CD8-positive, alpha-beta memory T cell (primary cell): Measurements from ENCODE around the gene TENT5D. TPM values are rescaled to one million over a fixed set of nuclear protein-coding genes. Genes with fewer than 3 reads are reported as not detected.
"Not testable (repeated sequence)": the region's sequence is repeated elsewhere in the genome, so short reads cannot be mapped to it uniquely, and the experiment has no call there.

Source experiments
- CTCF ChIA-PET: fragments of 350-600 bp; sonication (Branson Sonifier 250); formaldehyde crosslinking; loops from one replicate; lab custom pipeline; 2021; ENCODE audit warnings: antibody characterized with exemption; lab: Charles Lee
- POLR2A ChIA-PET: fragments of 350-600 bp; sonication (Branson Sonifier 250); formaldehyde crosslinking; loops from one replicate; lab custom pipeline; 2021; ENCODE audit warnings: antibody characterized with exemption; lab: Charles Lee
- DNase-seq, 5 donors: peaks; one replicate each; pipeline versions ENCODE4 v3.0.0 to v3.0.0-alpha.2; 2020 to 2022; ENCODE audit warnings: mixed read lengths in 1 of 5
- H3K27ac ChIP-seq: one replicate; pipeline ENCODE4 v1.7.0; 2013; ENCODE audit warnings: low read depth, mild to moderate bottlenecking, low read length, moderate library complexity
- H3K27me3 ChIP-seq: 2 replicates; pipeline ENCODE4 v1.7.0; 2013; ENCODE audit warnings: low read length, mild to moderate bottlenecking; ENCODE audit not compliant: insufficient read depth, poor library complexity, severe bottlenecking
- H3K36me3 ChIP-seq: 2 replicates; pipeline ENCODE4 v1.7.0; 2013; ENCODE audit warnings: mild to moderate bottlenecking, low read length, moderate library complexity; ENCODE audit not compliant: insufficient read depth
- H3K4me1 ChIP-seq: 2 replicates; pipeline ENCODE4 v1.7.0; 2013; ENCODE audit warnings: mild to moderate bottlenecking, low read length, moderate library complexity; ENCODE audit not compliant: insufficient read depth
- H3K4me3 ChIP-seq: 2 replicates; pipeline ENCODE4 v1.7.0; 2013; ENCODE audit warnings: mild to moderate bottlenecking, low read length
- H3K9me3 ChIP-seq: 2 replicates; pipeline ENCODE4 v1.7.0; 2013; ENCODE audit warnings: mild to moderate bottlenecking, low read length
- H3K27ac Mint-ChIP-seq, 8 donors: one replicate each; pipeline ENCODE4 v1.8.0; 2020 to 2021; ENCODE audit warnings: mixed read lengths in 8 of 8, mild to moderate bottlenecking in 6 of 8, inconsistent platforms in 3 of 8, moderate library complexity in 3 of 8
- H3K27me3 Mint-ChIP-seq, 2 donors: one replicate each; pipeline ENCODE4 v1.8.0; 2020 to 2021; ENCODE audit warnings: mixed read lengths in 2 of 2, mild to moderate bottlenecking in 1 of 2, moderate library complexity in 1 of 2
- H3K36me3 Mint-ChIP-seq, 3 donors: one replicate each; pipeline ENCODE4 v1.8.0; 2020 to 2021; ENCODE audit warnings: mixed read lengths in 3 of 3, inconsistent platforms in 1 of 3, mild to moderate bottlenecking in 1 of 3
- H3K4me1 Mint-ChIP-seq, 3 donors: one replicate each; pipeline ENCODE4 v1.8.0; 2020 to 2021; ENCODE audit warnings: mixed read lengths in 3 of 3, inconsistent platforms in 1 of 3, mild to moderate bottlenecking in 1 of 3
- H3K4me3 Mint-ChIP-seq, 7 donors: one replicate each; pipeline ENCODE4 v1.8.0; 2020 to 2021; ENCODE audit warnings: mixed read lengths in 7 of 7, mild to moderate bottlenecking in 6 of 7, moderate library complexity in 4 of 7, inconsistent platforms in 2 of 7
- H3K9me3 Mint-ChIP-seq, 5 donors: one replicate each; pipeline ENCODE4 v1.8.0; 2020 to 2022; ENCODE audit warnings: mixed read lengths in 5 of 5, mild to moderate bottlenecking in 3 of 5, moderate library complexity in 2 of 5, inconsistent platforms in 1 of 5
- polyA plus RNA-seq: library from polyadenylated mRNA; unstranded; fragments of 300-500 nt; fragmentation: Illumina TruSeq; gene quantifications from one replicate; pipeline ENCODE4 v1.2.3, GENCODE V29; 2021
- total RNA-seq, 2 experiments: library from RNA; stranded (reverse); gene quantifications; one replicate each; pipeline ENCODE4 v1.2.3, GENCODE V29; 2021

The TENT5D gene
- total RNA-seq (not detected), polyA plus RNA-seq (not detected)

- H3K27ac Mint-ChIP-seq: no peak within 1 kb of the TSS
- no peak within 1 kb of the TSS for H3K4me3 Mint-ChIP-seq
- H3K36me3 Mint-ChIP-seq: no peaks in the 10 kb centered on the region
- no peak within 1 kb of the TSS for H3K4me3 ChIP-seq
- no peaks in the 10 kb centered on the region for H3K36me3 ChIP-seq
- H3K27me3 Mint-ChIP-seq: peaks cover 0 to 6% of the 10 kb centered on the region in 2 donors
- H3K4me1 ChIP-seq: no peaks in the 10 kb centered on the region
- CTCF ChIA-PET: no interaction called here
- H3K27me3 ChIP-seq: no peaks in the 10 kb centered on the region
- H3K4me1 Mint-ChIP-seq: no peaks in the 10 kb centered on the region
- DNase-seq: no peak
- POLR2A ChIA-PET: no interaction called here
- H3K9me3 ChIP-seq: no peaks in the 10 kb centered on the region
- no peak within 1 kb of the TSS for H3K27ac ChIP-seq
- H3K9me3 Mint-ChIP-seq: peaks cover 0 to 4% (median 0%) of the 10 kb centered on the region in 5 donors
Observed at GRCh38 chrX:80420147-80420546, at the start of gene TENT5D. Gene TENT5D (plus strand): TSS chrX:80420447. CDS start chrX:80442540, 22,093 bp downstream.

GRCh38 chrX:80385651-80386050 is 34.6 kb upstream of the TENT5D start:
- H3K9me3 ChIP-seq, H3K9me3 Mint-ChIP-seq, H3K27me3 Mint-ChIP-seq, DNase-seq, H3K4me3 Mint-ChIP-seq, H3K27me3 ChIP-seq, H3K4me1 Mint-ChIP-seq, H3K36me3 Mint-ChIP-seq, H3K36me3 ChIP-seq, CTCF ChIA-PET, H3K27ac Mint-ChIP-seq, POLR2A ChIA-PET, H3K27ac ChIP-seq, H3K4me1 ChIP-seq, H3K4me3 ChIP-seq: not testable (repeated sequence)

GRCh38 chrX:80388206-80388605 is 32.0 kb upstream of the TENT5D start:
- Mint-ChIP-seq H3K36me3 (no peaks in the 10 kb centered on the region), H3K27ac (no peak overlapping the region), H3K4me3 (no peak overlapping the region), H3K4me1 (no peaks in the 10 kb centered on the region), H3K27me3 (no peaks in the 10 kb centered on the region), H3K9me3 (peaks cover 0 to 10% (median 0%) of the 10 kb centered on the region in 5 donors)
- no peaks in the 10 kb centered on the region for H3K4me1 ChIP-seq
- POLR2A ChIA-PET: no interaction called here
- CTCF ChIA-PET: no interaction called here
- no peak overlapping the region for H3K4me3 ChIP-seq
- H3K36me3 ChIP-seq: no peaks in the 10 kb centered on the region
- H3K27me3 ChIP-seq: no peaks in the 10 kb centered on the region
- no peaks in the 10 kb centered on the region for H3K9me3 ChIP-seq
- no peak for DNase-seq
- H3K27ac ChIP-seq: no peak overlapping the region

GRCh38 chrX:80412042-80412441 is 8.2 kb upstream of the TENT5D start:
- no peak for DNase-seq
- Mint-ChIP-seq H3K36me3 (no peaks in the 10 kb centered on the region), H3K27me3 (peaks cover 0 to under 1% of the 10 kb centered on the region in 2 donors), H3K4me1 (no peaks in the 10 kb centered on the region), H3K4me3 (no peak overlapping the region), H3K27ac (no peak overlapping the region), H3K9me3 (peaks cover 0 to 4% (median 0%) of the 10 kb centered on the region in 5 donors)
- Histone ChIP-seq H3K4me1 (no peaks in the 10 kb centered on the region), H3K27me3 (no peaks in the 10 kb centered on the region), H3K27ac (no peak overlapping the region), H3K36me3 (no peaks in the 10 kb centered on the region), H3K4me3 (no peak overlapping the region), H3K9me3 (no peaks in the 10 kb centered on the region)
- ChIA-PET CTCF (no interaction called here), POLR2A (no interaction called here)

- CTCF ChIA-PET: no interaction called here
- Histone ChIP-seq H3K4me3 (no peak overlapping the region), H3K27me3 (no peaks in the 10 kb centered on the region), H3K27ac (peak overlapping the region; percentile 16), H3K4me1 (no peaks in the 10 kb centered on the region), H3K36me3 (no peaks in the 10 kb centered on the region), H3K9me3 (no peaks in the 10 kb centered on the region)
- Mint-ChIP-seq H3K4me3 (no peak overlapping the region), H3K9me3 (peaks cover 0 to 2% (median 0%) of the 10 kb centered on the region in 5 donors), H3K27me3 (peaks cover 0 to 8% of the 10 kb centered on the region in 2 donors), H3K4me1 (no peaks in the 10 kb centered on the region), H3K36me3 (no peaks in the 10 kb centered on the region), H3K27ac (no peak overlapping the region)
- POLR2A ChIA-PET: no interaction called here
- DNase-seq: no peak
Observed at GRCh38 chrX:80423000-80423399, 2.8 kb downstream of the TENT5D start.

- Mint-ChIP-seq H3K36me3 (no peaks in the 10 kb centered on the region), H3K27ac (no peak overlapping the region), H3K4me1 (no peaks in the 10 kb centered on the region), H3K27me3 (peaks cover 0 to 10% of the 10 kb centered on the region in 2 donors), H3K4me3 (no peak overlapping the region), H3K9me3 (peaks cover 0 to 2% (median 0%) of the 10 kb centered on the region in 5 donors)
- Histone ChIP-seq H3K9me3 (no peaks in the 10 kb centered on the region), H3K27me3 (no peaks in the 10 kb centered on the region), H3K36me3 (no peaks in the 10 kb centered on the region), H3K4me1 (no peaks in the 10 kb centered on the region), H3K4me3 (no peak overlapping the region), H3K27ac (peak overlapping the region; percentile 43)
- no peak for DNase-seq
- CTCF ChIA-PET: no interaction called here
- POLR2A ChIA-PET: no interaction called here
Observed at GRCh38 chrX:80423744-80424143, 3.5 kb downstream of the TENT5D start.

- Histone ChIP-seq H3K4me1 (no peaks in the 10 kb centered on the region), H3K27ac (no peak overlapping the region), H3K4me3 (no peak overlapping the region), H3K27me3 (no peaks in the 10 kb centered on the region), H3K36me3 (no peaks in the 10 kb centered on the region), H3K9me3 (no peaks in the 10 kb centered on the region)
- Mint-ChIP-seq H3K27me3 (peaks cover 0 to 10% of the 10 kb centered on the region in 2 donors), H3K27ac (no peak overlapping the region), H3K4me1 (no peaks in the 10 kb centered on the region), H3K4me3 (no peak overlapping the region), H3K36me3 (no peaks in the 10 kb centered on the region), H3K9me3 (peaks cover 0 to 2% (median 0%) of the 10 kb centered on the region in 5 donors)
- CTCF ChIA-PET: no interaction called here
- no peak for DNase-seq
- POLR2A ChIA-PET: no interaction called here
Observed at GRCh38 chrX:80430826-80431504, 10.7 kb downstream of the TENT5D start.

- no peak overlapping the region for H3K27ac ChIP-seq
- Mint-ChIP-seq H3K9me3 (peaks cover 0 to 2% (median 0%) of the 10 kb centered on the region in 5 donors), H3K27ac (peak overlapping the region in 1 of 8 donors; percentile 74), H3K27me3 (peaks cover 0 to 10% of the 10 kb centered on the region in 2 donors), H3K36me3 (no peaks in the 10 kb centered on the region), H3K4me1 (no peaks in the 10 kb centered on the region), H3K4me3 (no peak overlapping the region)
- H3K27me3 ChIP-seq: no peaks in the 10 kb centered on the region
- ChIA-PET POLR2A (no interaction called here), CTCF (no interaction called here)
- H3K4me3 ChIP-seq: no peak overlapping the region
- DNase-seq: no peak
- no peaks in the 10 kb centered on the region for H3K36me3 ChIP-seq
- no peaks in the 10 kb centered on the region for H3K9me3 ChIP-seq
- no peaks in the 10 kb centered on the region for H3K4me1 ChIP-seq
Observed at GRCh38 chrX:80431505-80431832, 11.2 kb downstream of the TENT5D start.
